ENCODE data around the gene CD180.
A peak's percentile ranks its signal among the peaks of the same experiment; 100 is the strongest.

Gene CD180

GRCh38 chr5:67196537-67197059, at the start of gene CD180:
Gene CD180, minus strand, starts transcription at chr5:67196799. Its CDS starts 158 bp downstream, at chr5:67196641.
- no peak for DNase-seq

- peak; percentile 54 for DNase-seq
Measured at GRCh38 chr5:67246108-67246507, 49.5 kb upstream of the CD180 start.

DNA sequence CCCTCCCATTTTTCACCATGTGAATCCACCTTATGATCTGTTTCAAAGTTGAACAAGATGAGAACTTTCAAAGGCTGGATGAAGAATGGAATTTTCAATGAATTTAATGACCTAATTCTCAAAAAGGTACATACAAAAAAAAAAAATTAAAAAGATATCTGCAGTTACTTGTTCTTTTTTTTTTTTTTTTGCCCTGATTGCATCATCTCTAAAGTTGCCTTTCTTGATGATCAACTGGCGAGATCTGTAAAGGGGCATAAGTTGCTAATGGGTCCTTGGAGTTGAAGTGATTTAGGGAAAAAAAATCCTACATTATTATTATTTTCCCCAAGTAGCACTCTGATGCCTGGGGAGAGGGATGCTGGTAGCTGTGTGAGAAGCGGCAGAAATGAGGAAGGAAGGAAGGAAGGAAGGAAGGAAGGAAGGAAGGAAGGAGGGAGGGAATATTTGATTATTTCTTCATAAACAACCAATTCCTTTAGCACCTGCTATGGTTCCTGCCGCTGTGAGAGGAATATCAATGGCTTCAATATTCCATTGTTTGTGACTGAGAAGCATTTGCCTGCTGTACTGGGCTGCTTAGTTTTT, 48.8 kb upstream of the CD180 start:
- no peak for DNase-seq

- DNase-seq: peak; percentile 47
Measured at GRCh38 chr5:67244345-67244793, 47.8 kb upstream of the CD180 start.

DNA sequence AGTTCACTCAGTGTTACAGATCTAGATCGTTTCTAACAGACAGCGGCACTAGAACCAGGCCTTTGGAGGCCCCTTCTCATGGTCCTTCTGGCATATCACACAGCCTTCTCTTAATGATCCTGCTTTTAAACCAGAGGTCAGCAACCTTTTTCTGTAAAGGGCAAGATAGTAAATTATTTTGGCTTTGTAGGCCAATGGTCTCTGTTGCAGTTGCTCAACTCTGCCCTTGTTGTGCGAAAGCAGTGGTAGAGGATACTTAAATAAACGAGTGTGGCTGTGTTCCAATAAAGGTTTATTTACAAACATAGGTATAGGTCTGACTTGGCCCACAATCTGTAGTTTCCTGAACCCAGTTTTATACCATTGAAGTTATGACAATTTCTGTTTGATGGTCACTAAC, 47.3 kb upstream of the CD180 start:
- no peak for DNase-seq

GRCh38 chr5:67243349-67243748, 46.8 kb upstream of the CD180 start:
- DNase-seq: no peak

DNA sequence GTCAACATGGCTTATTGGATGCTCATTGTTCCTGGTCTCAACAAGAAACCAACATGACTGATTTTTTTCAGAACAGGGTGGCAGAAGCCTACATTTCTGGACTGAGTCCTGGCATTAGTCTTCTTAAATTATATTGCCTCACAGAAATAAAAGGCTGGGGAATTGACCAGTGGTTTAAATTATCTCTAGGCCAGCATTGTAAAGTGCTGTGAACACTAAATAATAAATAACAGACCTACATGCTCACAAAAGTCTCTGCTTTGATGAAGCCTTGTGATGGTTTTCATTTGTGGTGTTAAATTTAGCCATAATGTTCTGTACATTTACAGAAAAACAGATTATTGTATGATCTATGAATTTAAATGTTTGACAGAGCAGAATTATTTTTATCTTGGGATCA, 44.7 kb upstream of the CD180 start:
- DNase-seq: no peak

GRCh38 chr5:67240846-67241245, 44.2 kb upstream of the CD180 start:
- DNase-seq: no peak

DNA sequence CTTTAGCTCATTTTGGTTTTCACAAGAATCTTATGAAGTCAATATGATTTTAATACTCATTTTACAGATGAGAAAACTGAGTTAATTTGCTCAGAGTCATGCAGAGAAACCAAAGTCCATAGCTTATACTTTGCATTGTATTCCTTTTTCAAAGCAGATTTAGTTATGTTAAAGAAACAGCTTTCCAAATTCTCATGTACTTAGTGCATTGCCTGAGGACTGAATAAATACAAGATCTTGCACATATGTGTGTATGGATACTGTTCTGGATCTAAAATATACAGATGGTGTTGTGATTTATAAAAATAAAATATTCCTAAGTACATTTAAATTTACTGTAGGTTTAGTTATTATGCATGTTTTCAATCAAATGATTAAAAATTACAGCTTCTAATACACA, 43.5 kb upstream of the CD180 start:
- no peak for DNase-seq

- no peak for DNase-seq
Measured at GRCh38 chr5:67238191-67238590, 41.6 kb upstream of the CD180 start.

DNA sequence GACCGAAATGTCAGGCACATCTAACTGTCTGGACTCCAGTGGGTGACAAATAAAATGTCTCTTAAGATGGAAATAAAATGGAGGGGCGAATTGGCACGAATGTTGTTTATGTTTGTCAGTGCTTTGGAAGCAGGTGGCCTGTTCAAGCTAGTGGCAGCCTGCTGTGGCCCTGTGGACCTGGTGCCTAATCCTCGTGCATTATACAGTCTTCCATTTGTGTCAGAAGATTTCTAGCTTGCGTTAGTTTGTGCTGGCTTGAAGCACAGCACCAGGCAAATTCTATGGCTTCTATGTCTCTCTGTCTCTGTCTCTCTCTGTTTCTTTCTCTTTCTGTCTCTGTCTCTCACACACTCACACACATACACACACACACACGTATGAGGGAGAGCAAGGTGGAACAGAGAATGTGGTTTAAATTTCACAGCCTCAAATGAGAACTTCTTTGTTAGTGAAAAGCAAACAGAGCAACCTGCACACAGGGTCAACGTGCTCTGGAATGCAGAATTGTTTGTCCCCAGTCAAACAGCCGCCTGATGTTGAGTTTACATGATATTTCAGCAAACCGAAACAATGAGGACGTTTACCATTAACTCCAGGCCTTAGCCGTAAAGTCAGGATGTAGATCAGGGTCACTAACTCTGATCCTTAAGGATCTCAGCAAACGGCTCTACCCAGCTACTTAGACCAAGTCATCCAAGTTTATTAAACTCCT, 39.0 kb upstream of the CD180 start:
- DNase-seq: no peak

DNA sequence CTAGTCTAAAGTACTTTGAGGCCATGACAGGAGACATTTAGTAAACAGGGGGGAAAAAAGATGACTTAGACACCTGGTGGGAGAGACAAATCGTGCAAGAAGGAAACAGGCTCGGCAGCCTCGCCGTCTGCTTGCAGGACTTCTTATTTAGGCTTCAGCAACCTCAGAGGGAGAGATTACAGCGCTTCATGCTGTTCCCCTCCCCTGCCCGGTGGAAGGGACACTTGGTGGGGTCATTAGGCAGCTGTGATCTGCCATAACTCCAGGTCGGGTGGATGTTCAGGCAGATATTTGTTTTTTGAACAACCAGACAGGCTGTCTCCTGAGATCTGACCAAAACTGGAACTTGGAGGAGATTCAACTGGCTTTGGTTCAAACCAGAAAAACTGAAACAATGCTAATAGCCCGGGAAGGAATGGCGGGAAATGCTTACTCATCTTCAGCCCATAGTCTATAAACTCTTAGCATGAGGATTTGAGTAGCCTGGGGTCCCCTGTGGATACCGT, 38.1 kb upstream of the CD180 start:
- DNase-seq: peak; percentile 85

GRCh38 chr5:67233075-67233474, 36.5 kb upstream of the CD180 start:
- DNase-seq: no peak

DNA sequence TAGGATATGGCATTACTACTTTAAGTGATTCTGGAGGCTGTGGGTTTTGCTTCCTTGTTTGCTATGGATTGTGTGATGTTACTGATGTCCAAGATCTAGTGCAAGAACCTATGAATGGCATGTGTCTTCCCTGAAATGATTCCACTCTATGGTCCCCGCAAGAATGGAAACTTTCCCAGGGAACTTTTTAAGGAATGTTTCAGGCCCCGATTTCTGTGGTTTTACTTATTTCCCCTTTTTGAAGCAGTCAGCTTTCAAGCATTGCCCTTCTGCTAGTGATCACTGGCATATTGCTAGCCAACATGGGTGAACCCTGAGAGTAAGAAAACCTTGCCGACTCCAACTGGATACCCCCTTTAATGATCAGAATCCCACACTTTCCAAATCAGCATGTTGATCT, 26.6 kb upstream of the CD180 start:
- DNase-seq: no peak

DNA sequence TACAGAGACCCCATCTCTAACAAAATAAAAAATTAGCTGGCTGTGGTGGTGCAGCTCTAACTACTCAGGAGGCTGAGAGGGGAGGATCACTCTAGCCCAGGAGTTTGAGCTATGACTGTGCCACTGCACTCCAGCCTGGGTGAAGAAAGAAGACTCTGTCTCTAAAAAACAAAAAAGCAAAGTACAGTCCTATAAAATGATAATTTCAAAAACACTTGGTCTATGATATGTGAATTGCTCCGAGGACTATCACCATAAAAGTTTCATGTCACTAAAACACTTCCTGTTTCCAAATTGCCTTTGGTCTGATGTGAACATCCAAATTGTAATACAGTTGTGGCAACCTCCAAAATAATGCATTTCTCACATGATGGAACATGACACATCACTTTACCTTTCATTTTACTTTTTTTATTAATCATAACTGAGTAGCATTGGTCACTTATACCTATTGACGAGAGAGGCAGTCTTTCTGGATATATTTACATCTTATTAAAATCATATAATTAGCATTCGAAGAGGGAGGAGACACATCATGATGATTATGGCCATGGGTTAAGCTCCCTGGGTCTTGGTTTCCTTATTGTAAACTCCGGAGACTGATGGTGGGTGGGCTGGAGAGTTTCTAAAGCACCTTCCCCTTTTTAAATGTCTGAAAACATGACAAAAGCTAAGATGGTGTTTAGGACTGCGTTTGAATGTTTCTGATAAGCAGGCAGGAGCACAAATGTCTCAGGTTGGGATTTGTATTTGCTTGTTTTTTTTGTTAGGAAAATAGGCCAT, 25.8 kb upstream of the CD180 start:
- DNase-seq: no peak

GRCh38 chr5:67221487-67222242, 25.1 kb upstream of the CD180 start:
- DNase-seq: no peak

GRCh38 chr5:67216564-67216963, 20.0 kb upstream of the CD180 start:
- DNase-seq: no peak

DNA sequence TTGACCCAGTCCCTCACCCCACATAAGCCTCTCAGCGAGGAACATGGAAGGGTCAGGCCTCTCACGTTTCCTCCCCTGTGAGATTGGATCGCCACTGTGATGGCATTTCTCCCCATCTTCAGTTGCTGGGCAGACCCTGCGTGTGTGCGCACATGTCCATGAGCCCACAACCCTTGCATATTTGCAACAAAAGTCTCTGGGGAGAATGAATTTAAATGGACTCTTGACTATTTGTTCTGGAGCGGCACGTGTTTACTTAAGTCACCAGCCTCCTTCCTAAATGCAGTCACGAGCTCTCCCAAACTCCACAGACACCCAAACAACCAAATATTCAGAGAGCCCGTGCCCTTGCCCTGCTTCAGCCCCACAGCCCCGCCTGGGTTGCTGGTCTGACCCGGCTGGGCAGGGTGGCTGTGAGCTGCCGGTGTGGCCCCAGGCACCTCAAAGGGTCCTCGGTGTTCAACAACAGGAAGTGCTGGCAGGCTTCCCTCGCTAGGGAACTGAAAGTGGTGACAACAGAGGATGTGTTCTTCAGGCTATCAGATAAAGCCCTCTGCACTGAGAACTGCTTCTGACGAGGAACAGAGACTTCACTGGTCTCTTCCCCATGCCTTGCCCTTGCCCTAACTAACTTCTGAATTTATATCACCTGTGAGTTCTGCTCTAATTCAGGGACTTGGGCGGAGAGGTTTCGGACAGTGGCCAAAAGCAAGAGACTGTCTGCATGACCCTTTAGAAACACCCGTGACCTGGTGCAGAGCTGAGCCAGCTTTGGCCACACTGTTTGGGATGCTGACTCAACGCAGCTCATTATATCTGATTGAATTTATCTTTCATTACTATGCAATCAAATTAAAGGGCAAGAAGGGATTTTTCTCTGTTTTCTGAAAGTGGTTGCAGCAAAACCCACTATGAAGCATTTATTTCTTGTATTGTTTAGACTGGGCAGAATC, 19.2 kb upstream of the CD180 start:
- peak; percentile 38 for DNase-seq

DNA sequence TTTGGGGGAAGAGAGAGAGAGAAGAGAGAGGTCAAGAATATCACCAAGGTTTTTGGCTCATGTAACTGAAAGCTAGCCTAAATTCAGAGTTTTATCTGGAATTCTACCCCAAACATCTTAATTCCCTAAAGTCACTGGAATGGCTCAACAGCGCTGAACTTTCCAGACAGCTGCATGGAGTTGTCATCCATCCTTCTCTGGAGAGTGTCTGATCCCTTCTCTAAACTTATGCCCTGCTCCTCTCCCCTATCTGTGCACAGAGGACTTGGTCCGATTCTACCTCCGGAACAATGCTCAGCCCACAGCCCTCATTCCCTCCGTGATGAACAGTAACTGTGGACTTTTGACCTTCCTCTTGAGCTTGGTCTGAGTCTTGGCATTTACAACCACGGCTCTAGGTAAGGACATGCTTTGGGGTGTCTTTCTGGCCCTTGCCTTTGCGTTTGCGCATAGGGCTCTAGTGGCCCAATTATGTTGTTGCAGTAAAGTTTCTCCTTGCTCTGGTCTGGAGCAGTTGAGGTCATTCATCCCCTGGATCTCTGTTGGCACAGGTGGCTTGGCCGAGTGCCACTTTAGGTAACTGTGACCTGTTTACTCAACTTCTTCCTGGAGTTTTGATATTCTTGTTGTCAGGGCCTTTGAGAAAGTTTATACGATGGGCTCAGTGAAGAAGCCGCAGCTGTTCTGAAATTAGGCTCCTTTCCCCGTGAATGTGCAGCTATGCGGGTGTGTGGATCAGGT, 18.3 kb upstream of the CD180 start:
- DNase-seq: no peak

DNA sequence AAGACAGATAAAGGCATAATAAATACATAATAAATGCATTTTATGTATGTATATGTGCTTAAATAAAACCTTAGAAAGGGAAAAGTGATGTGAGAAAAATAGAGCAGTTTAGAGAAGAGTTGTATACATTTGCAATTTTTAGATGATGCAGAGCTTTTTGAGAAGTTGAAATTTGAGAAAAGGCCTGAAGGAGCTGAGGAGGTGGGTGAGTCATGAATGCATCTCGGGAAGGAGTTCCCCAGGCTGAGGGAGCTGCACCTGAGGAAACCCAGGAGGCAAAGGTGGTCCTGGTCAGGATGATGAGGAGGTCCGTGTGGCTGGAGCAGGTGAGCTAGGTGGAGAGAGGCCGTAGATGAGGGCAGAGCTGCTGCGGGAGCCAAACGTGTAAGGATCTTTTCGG, 17.4 kb upstream of the CD180 start:
- DNase-seq: no peak

DNA sequence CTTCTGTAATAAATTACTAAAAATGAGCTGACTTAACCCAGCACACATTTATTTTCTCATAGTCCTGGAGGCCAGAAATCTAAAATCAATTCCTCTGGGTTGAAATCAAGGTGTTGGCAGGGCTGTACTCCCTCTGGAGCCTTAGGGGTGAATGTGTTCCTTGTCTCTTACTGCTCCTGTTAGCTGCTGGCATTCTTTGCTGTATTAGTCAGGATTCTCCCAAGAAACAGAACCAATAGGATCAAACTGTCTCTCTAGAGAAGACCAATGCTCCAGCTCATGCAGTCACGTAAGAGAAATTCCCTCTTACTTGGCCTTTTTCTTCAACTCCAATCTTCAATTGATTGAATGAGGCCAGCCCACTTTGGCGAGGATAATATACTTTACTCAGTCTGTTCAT, 15.3 kb upstream of the CD180 start:
- DNase-seq: no peak
